ENCODE data around the gene PLEKHG4B. TPM values are rescaled to one million over a fixed set of nuclear protein-coding genes. Genes with fewer than 3 reads are reported as not detected.

PLEKHG4B gene
- total and polyA plus RNA-seq, 2 of the 8 experiments (the other 6 are each of a cell fraction or from before 2014, with no cell fraction given): 31.1 to 43.6 TPM

- no peak for TF ChIP-seq GTF2F1 (IDR thresholded peaks at IDR 0.05; ENCODE audit: borderline replicate concordance, low read depth, low read length)
Measured at GRCh38 chr5:169071-169727, 77.2 kb downstream of the PLEKHG4B start (continued).
